Measurements from ENCODE around the gene TRIM38.

Gene TRIM38

GRCh38 chr6:25958700-25959162 is 3.9 kb upstream of the TRIM38 start:
- TF ChIP-seq EZH2 (IDR thresholded peaks at IDR 0.05), result no peak
- no peak for TF ChIP-seq FOXP2 (optimal IDR thresholded peaks at IDR 0.05; ENCODE audit: control extremely low read depth, extremely low read length, insufficient read depth)
- TF ChIP-seq POLR2AphosphoS5 (IDR thresholded peaks at IDR 0.05; ENCODE audit: borderline replicate concordance, low read depth, low read length), result no peak
- Histone ChIP-seq H3K4me3 (no peak overlapping the region), H3K27ac (no peak overlapping the region), H3K9me3 (ENCODE audit: low read depth, low read length) (no peaks in the 10 kb centered on the region), H3K9ac (ENCODE audit: insufficient read length) (no peak overlapping the region), H3K36me3 (ENCODE audit: insufficient read depth, low read length) (no peaks in the 10 kb centered on the region)
- DNase-seq (ENCODE audit: low read depth, low spot score), result no peak

GRCh38 chr6:25959890-25960536 is 2.6 kb upstream of the TRIM38 start:
- no peak overlapping the region for H3K9ac ChIP-seq (ENCODE audit: insufficient read length)
- H3K4me3 ChIP-seq, result no peak overlapping the region
- H3K9me3 ChIP-seq (ENCODE audit: low read depth, low read length), result no peaks in the 10 kb centered on the region
- no peaks in the 10 kb centered on the region for H3K36me3 ChIP-seq (ENCODE audit: insufficient read depth, low read length)
- DNase-seq (ENCODE audit: low read depth, low spot score), result no peak
- H3K27ac ChIP-seq, result no peak overlapping the region
- TF ChIP-seq FOXP2 (optimal IDR thresholded peaks at IDR 0.05; ENCODE audit: control extremely low read depth, extremely low read length, insufficient read depth), result no peak
- no peak for TF ChIP-seq POLR2AphosphoS5 (IDR thresholded peaks at IDR 0.05; ENCODE audit: borderline replicate concordance, low read depth, low read length)
- no peak for TF ChIP-seq EZH2 (IDR thresholded peaks at IDR 0.05)

DNA sequence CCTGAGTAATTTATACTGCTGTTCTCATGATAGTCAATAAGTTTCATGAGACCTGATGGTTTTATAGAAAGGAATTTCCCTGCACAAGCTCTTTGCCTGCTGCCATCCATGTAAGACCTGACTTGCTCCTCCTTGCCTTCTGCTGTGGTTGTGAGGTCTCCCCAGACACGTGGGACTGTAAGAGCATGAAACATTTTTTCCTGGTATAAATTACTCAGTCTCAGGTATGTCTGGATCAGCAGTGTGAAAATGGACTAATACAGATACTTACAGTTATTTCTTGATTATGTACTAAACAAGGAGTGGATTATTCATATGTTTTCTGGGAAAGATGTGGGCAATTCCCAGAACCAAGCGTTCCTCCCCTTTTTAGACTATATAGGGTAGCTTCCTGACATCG is 1.9 kb upstream of the TRIM38 start:
- no peaks in the 10 kb centered on the region for H3K9me3 ChIP-seq (ENCODE audit: low read depth, low read length)
- H3K27ac ChIP-seq, result no peak overlapping the region
- H3K9ac ChIP-seq (ENCODE audit: insufficient read length), result no peak overlapping the region
- no peak overlapping the region for H3K4me3 ChIP-seq
- no peaks in the 10 kb centered on the region for H3K36me3 ChIP-seq (ENCODE audit: insufficient read depth, low read length)
- TF ChIP-seq EZH2 (IDR thresholded peaks at IDR 0.05) (no peak), POLR2AphosphoS5 (IDR thresholded peaks at IDR 0.05; ENCODE audit: borderline replicate concordance, low read depth, low read length) (no peak), FOXP2 (optimal IDR thresholded peaks at IDR 0.05; ENCODE audit: control extremely low read depth, extremely low read length, insufficient read depth) (no peak)
- no peak for DNase-seq (ENCODE audit: low read depth, low spot score)

GRCh38 chr6:25961619-25962148 is 918 bp upstream of the TRIM38 start:
- Histone ChIP-seq H3K9ac (ENCODE audit: insufficient read length) (peak overlapping the region; percentile 69), H3K27ac (peak overlapping the region; percentile 96), H3K4me3 (peak overlapping the region; percentile 87), H3K36me3 (ENCODE audit: insufficient read depth, low read length) (peaks cover 7% of the 10 kb centered on the region; the same call in 1 of the 2 replicates), H3K9me3 (ENCODE audit: low read depth, low read length) (no peaks in the 10 kb centered on the region)
- DNase-seq (ENCODE audit: low read depth, low spot score), result no peak
- TF ChIP-seq EZH2 (IDR thresholded peaks at IDR 0.05) (no peak), FOXP2 (optimal IDR thresholded peaks at IDR 0.05; ENCODE audit: control extremely low read depth, extremely low read length, insufficient read depth) (no peak), POLR2AphosphoS5 (IDR thresholded peaks at IDR 0.05; ENCODE audit: borderline replicate concordance, low read depth, low read length) (no peak)

DNA sequence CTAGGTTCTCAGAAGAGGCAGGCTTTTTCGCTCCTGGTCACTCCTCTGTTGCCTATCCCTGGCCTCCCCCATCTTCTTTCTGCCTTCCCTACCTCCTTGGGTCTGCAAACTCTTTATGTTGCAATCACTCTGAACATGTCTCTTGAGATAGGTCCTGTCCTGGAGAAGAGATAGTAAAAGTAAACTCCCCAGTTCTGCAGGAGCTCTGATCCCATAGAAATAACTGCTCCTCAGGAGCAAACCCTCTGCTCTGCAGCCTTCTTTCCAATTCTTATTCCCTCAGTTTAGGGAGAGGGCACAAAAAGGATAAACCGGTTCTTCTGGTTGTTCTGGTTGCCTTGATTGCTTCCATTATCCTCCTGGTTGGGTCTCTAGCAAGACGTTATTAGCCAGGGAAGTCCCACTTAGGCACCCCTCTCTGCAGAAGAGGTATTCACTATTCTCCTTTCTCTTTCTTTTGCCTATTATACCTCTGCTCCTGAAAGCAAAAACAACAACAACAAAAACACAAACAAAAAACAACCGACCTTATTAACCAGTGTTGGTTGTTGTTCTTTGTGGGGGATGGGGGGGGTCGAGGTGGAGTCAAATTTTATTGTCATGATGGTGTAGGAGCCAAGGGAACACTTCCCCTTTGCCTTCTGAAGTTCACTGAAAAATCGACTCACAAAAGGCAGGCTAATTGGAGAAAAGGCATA is 973 bp downstream of the TRIM38 start:
- Histone ChIP-seq H3K4me3 (peak overlapping the region; percentile 87), H3K27ac (no peak overlapping the region), H3K36me3 (ENCODE audit: insufficient read depth, low read length) (peaks cover 21% of the 10 kb centered on the region; the same call in 1 of the 2 replicates), H3K9me3 (ENCODE audit: low read depth, low read length) (no peaks in the 10 kb centered on the region), H3K9ac (ENCODE audit: insufficient read length) (peak overlapping the region; percentile 38)
- no peak for DNase-seq (ENCODE audit: low read depth, low spot score)
- TF ChIP-seq EZH2 (IDR thresholded peaks at IDR 0.05) (no peak), POLR2AphosphoS5 (IDR thresholded peaks at IDR 0.05; ENCODE audit: borderline replicate concordance, low read depth, low read length) (no peak)

- DNase-seq (ENCODE audit: low read depth, low spot score), result no peak
- Histone ChIP-seq H3K9ac (ENCODE audit: insufficient read length) (no peak overlapping the region), H3K27ac (no peak overlapping the region)
Measured at GRCh38 chr6:25965058-25965457, 2.5 kb downstream of the TRIM38 start.

GRCh38 chr6:25966711-25967110 is 4.1 kb downstream of the TRIM38 start:
- DNase-seq (ENCODE audit: low read depth, low spot score), result no peak
- Histone ChIP-seq H3K27ac (no peak overlapping the region), H3K4me3 (no peak overlapping the region), H3K36me3 (ENCODE audit: insufficient read depth, low read length) (peaks cover 39% of the 10 kb centered on the region), H3K9me3 (ENCODE audit: low read depth, low read length) (no peaks in the 10 kb centered on the region), H3K9ac (ENCODE audit: insufficient read length) (no peak overlapping the region)
- no peak for TF ChIP-seq EZH2 (IDR thresholded peaks at IDR 0.05)
- no peak for TF ChIP-seq FOXP2 (optimal IDR thresholded peaks at IDR 0.05; ENCODE audit: control extremely low read depth, extremely low read length, insufficient read depth)
- no peak for TF ChIP-seq POLR2AphosphoS5 (IDR thresholded peaks at IDR 0.05; ENCODE audit: borderline replicate concordance, low read depth, low read length)

More at GRCh38 chr6:25965058-25965457, 2.5 kb downstream of the TRIM38 start:
- H3K36me3 ChIP-seq (ENCODE audit: insufficient read depth, low read length), result peaks cover 28% of the 10 kb centered on the region
- TF ChIP-seq FOXP2 (optimal IDR thresholded peaks at IDR 0.05; ENCODE audit: control extremely low read depth, extremely low read length, insufficient read depth) (no peak), POLR2AphosphoS5 (IDR thresholded peaks at IDR 0.05; ENCODE audit: borderline replicate concordance, low read depth, low read length) (no peak), EZH2 (IDR thresholded peaks at IDR 0.05) (no peak)
- H3K4me3 ChIP-seq, result no peak overlapping the region
- no peaks in the 10 kb centered on the region for H3K9me3 ChIP-seq (ENCODE audit: low read depth, low read length)

- Histone ChIP-seq H3K9me3 (ENCODE audit: low read depth, low read length) (no peaks in the 10 kb centered on the region), H3K36me3 (ENCODE audit: insufficient read depth, low read length) (peaks cover 60% of the 10 kb centered on the region), H3K9ac (ENCODE audit: insufficient read length) (no peak overlapping the region), H3K27ac (no peak overlapping the region), H3K4me3 (no peak overlapping the region)
- TF ChIP-seq FOXP2 (optimal IDR thresholded peaks at IDR 0.05; ENCODE audit: control extremely low read depth, extremely low read length, insufficient read depth) (no peak), EZH2 (IDR thresholded peaks at IDR 0.05) (no peak), POLR2AphosphoS5 (IDR thresholded peaks at IDR 0.05; ENCODE audit: borderline replicate concordance, low read depth, low read length) (no peak)
- DNase-seq (ENCODE audit: low read depth, low spot score), result no peak
Measured at GRCh38 chr6:25968769-25969168, 6.2 kb downstream of the TRIM38 start.

Measured in SK-N-MC (cell line).